Stomach (tissue), 4 donors: Measurements from ENCODE around the gene GARIN5B.

Source experiments
- CTCF ChIP-seq, 7 experiments: fragments of 450-650 bp in 4 of 7; fragments of 200-600 bp in 3 of 7; sonication (generic) in 3 of 7; IDR thresholded peaks; one replicate each; pipeline ENCODE4 v1.5.1; 2016 to 2019; ENCODE audit warnings: antibody characterized with exemption in 7 of 7, control low read depth in 2 of 7, mild to moderate bottlenecking in 1 of 7
- POLR2A ChIP-seq, 4 donors: fragments of 450-650 bp; IDR thresholded peaks; one replicate each; pipeline ENCODE4 v1.6.1; 2016; ENCODE audit warnings: antibody characterized with exemption in 4 of 4, control low read depth in 2 of 4, mild to moderate bottlenecking in 1 of 4, moderate library complexity in 1 of 4
- POLR2AphosphoS5 ChIP-seq, 3 donors: sonication (generic); formaldehyde crosslinking; IDR thresholded peaks; one replicate each; pipeline ENCODE4 v1.6.1; 2016; ENCODE audit warnings: antibody characterized with exemption in 3 of 3

- TF ChIP-seq CTCF (IDR thresholded peaks at IDR 0.05): no peak
- no peak for TF ChIP-seq POLR2A (IDR thresholded peaks at IDR 0.05)
- no peak for TF ChIP-seq POLR2AphosphoS5 (IDR thresholded peaks at IDR 0.05)
Observed at GRCh38 chr19:55406091-55406825, 43.2 kb upstream of the GARIN5B start.
